C4-2B (cell line): ENCODE results near the gene NTNG2.

Experiments used
- H3K27ac ChIP-seq: fragments of 450-650 bp; 2 replicates; pipeline ENCODE4 v1.5.1; 2017
- CTCF ChIP-seq: fragments of 450-650 bp; conservative IDR thresholded peaks from 2 replicates; pipeline ENCODE4 v1.5.1; 2017; ENCODE audit warnings: mild to moderate bottlenecking
- ZFX ChIP-seq: fragments of 450-650 bp; IDR thresholded peaks from 2 replicates; pipeline ENCODE4 v1.6.1; 2017

The NTNG2 gene

GRCh38 chr9:132164604-132165362, 2.9 kb downstream of the NTNG2 start:
- TF ChIP-seq ZFX (no peak), CTCF (no peak)

DNA sequence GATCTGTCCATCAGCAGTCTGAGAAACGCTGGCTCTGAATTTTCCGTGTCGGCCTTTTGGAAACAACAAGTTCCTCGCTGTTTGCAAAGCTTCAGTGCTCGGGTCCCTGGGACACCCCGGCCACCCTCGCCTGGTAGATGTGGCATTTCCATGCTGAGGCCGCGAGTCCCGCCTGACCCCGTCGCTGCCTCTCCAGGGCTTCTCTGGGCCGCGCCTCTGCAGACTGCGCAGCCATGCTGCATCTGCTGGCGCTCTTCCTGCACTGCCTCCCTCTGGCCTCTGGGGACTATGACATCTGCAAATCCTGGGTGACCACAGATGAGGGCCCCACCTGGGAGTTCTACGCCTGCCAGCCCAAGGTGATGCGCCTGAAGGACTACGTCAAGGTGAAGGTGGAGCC, 4.7 kb downstream of the NTNG2 start:
- no peak overlapping the region for H3K27ac ChIP-seq
- no peak for TF ChIP-seq ZFX
- TF ChIP-seq CTCF = no peak; the same call in 1 of the 2 replicates

More at GRCh38 chr9:132164604-132165362, 2.9 kb downstream of the NTNG2 start:
- peak overlapping the region; percentile 14; the same call in 1 of the 2 replicates for H3K27ac ChIP-seq

GRCh38 chr9:132167192-132167591, 5.3 kb downstream of the NTNG2 start:
- TF ChIP-seq ZFX = no peak
- no peak for TF ChIP-seq CTCF

DNA sequence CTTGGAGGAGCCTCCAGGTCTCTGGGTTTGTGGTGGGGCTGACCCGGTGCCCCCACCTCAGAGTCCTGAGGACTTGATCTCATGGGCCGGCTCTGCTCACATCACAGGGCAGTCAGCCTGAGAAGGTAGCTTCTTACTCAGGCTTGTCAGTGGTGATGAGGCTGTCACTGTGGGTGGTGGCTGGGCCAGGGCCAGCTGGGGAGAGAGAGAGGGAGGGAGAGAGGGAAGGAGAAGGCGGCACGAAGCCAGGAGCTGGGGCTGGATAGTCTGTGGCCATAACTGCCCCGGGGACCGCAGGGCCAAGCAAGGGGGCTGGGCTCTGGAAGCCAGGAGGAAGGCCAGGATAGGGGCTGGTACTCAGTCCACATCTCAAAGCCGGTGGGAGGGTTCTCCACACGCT, 6.5 kb downstream of the NTNG2 start:
- TF ChIP-seq ZFX (no peak), CTCF (no peak)
- H3K27ac ChIP-seq = no peak overlapping the region

More at GRCh38 chr9:132167192-132167591, 5.3 kb downstream of the NTNG2 start:
- no peak overlapping the region for H3K27ac ChIP-seq

GRCh38 chr9:132168851-132169250, 7.0 kb downstream of the NTNG2 start:
- H3K27ac ChIP-seq = no peak overlapping the region
- TF ChIP-seq ZFX (no peak), CTCF (no peak)

DNA sequence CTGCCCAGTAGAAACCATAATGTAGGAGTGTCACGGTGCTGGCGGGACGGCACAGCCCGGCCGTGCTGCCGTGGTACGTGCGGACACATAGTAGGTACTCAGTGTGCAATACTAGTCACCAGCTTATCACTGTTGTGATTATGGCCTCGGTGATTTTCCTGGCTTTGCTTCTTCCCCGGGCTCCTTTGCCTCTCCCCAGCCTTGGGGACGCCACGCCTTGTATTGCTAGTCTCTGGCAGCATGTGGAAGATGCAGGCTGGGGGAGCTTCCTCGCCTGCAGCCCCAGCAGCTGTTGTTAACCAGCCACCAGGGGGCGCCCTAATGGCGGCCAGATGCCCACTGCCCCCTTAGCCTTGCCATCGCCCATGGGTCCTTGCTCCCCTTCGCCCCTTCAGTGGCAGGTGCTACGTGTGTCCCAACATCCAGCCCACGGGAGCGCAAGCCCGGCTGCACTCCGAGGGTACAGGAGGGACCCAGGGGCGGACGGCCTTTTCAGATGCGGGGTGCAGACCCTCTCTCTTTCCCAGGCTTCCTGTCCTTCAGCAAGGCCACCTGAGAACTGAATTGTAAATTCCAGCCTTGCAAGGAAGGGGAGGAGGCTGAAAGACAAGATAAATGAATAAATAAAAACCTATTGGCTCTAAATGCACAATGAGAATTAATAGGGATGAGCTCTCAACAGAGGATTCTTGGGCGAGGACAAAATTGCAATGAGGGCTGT, 8.0 kb downstream of the NTNG2 start:
- TF ChIP-seq CTCF = peak; percentile 98
- TF ChIP-seq ZFX = no peak

GRCh38 chr9:132171702-132172101, 9.8 kb downstream of the NTNG2 start:
- TF ChIP-seq CTCF = no peak
- no peak for TF ChIP-seq ZFX
- no peak overlapping the region for H3K27ac ChIP-seq

More for the DNA sequence above, 8.0 kb downstream of the NTNG2 start:
- H3K27ac ChIP-seq = no peak overlapping the region
